ENCODE data around the gene PDE11A. TPM values are rescaled to one million over a fixed set of nuclear protein-coding genes. Genes with fewer than 3 reads are reported as not detected.

PDE11A gene
- total and polyA plus RNA-seq, 2 experiments from 2014 or later, result 0.34 to 0.86 TPM

- H3K9me2 ChIP-seq (ENCODE audit: insufficient read depth), result no peaks in the 10 kb centered on the region
- WGBS, 2 experiments (ENCODE audit: low coverage in 1 of 2, low lambda C conversion rate in 2 of 2, missing lambda C conversion rate in 2 of 2), result 44 to 53% methylated on average over 2 of the region's 2 CpGs
- H4K20me1 ChIP-seq (ENCODE audit: insufficient read depth), result no peaks in the 10 kb centered on the region
- no peak overlapping the region for H3K9ac ChIP-seq
- H3F3A ChIP-seq (ENCODE audit: insufficient read depth), result no peaks in the 10 kb centered on the region
- H3K4me2 ChIP-seq (ENCODE audit: unreplicated experiment), result no peak overlapping the region
- no peaks in the 10 kb centered on the region for H3K36me3 ChIP-seq (ENCODE audit: low read depth)
- H3K27ac ChIP-seq, result no peak overlapping the region
- H3K9me3 ChIP-seq (ENCODE audit: low read depth), result no peaks in the 10 kb centered on the region
- H3K4me3 ChIP-seq, result no peak overlapping the region
- no peak overlapping the region for H2AFZ ChIP-seq
- H3K4me1 ChIP-seq (ENCODE audit: insufficient read depth), result no peaks in the 10 kb centered on the region
- H3K79me2 ChIP-seq (ENCODE audit: insufficient read depth), result no peaks in the 10 kb centered on the region
- TF ChIP-seq EZH2 (IDR thresholded peaks at IDR 0.05; ENCODE audit: insufficient read depth, poor library complexity, severe bottlenecking), result no peak
- no peak for TF ChIP-seq EZH2phosphoT487 (IDR thresholded peaks at IDR 0.05; ENCODE audit: insufficient read depth, low read depth)
- in situ Hi-C loops (cut with MboI), result no loop called here
- no peak for DNase-seq
- H3K27me3 ChIP-seq (replicated peaks; ENCODE audit: insufficient read depth), result no peaks in the 10 kb centered on the region; the same call in 1 of the 2 replicates
Measured at GRCh38 chr2:177909962-177910361, 162.6 kb downstream of the PDE11A start.

GRCh38 chr2:177908824-177909223 lies 163.8 kb downstream of the PDE11A start:
- Histone ChIP-seq H3K79me2 (ENCODE audit: insufficient read depth) (no peaks in the 10 kb centered on the region), H3K4me1 (ENCODE audit: insufficient read depth) (no peaks in the 10 kb centered on the region), H3F3A (ENCODE audit: insufficient read depth) (no peaks in the 10 kb centered on the region), H2AFZ (no peak overlapping the region), H4K20me1 (ENCODE audit: insufficient read depth) (no peaks in the 10 kb centered on the region), H3K9ac (no peak overlapping the region), H3K27ac (no peak overlapping the region), H3K36me3 (ENCODE audit: low read depth) (no peaks in the 10 kb centered on the region), H3K9me2 (ENCODE audit: insufficient read depth) (no peaks in the 10 kb centered on the region), H3K27me3 (replicated peaks; ENCODE audit: insufficient read depth) (no peaks in the 10 kb centered on the region; the same call in 1 of the 2 replicates), H3K4me2 (ENCODE audit: unreplicated experiment) (no peak overlapping the region), H3K4me3 (no peak overlapping the region), H3K9me3 (ENCODE audit: low read depth) (no peaks in the 10 kb centered on the region)
- DNase-seq, result no peak
- 65 to 74% methylated on average over 2 of the region's 2 CpGs for WGBS, 2 experiments (ENCODE audit: low coverage in 1 of 2, low lambda C conversion rate in 2 of 2, missing lambda C conversion rate in 2 of 2)
- in situ Hi-C loops (cut with MboI), result no loop called here
- TF ChIP-seq EZH2 (IDR thresholded peaks at IDR 0.05; ENCODE audit: insufficient read depth, poor library complexity, severe bottlenecking) (no peak), EZH2phosphoT487 (IDR thresholded peaks at IDR 0.05; ENCODE audit: insufficient read depth, low read depth) (no peak)

GRCh38 chr2:177908182-177908581 lies 164.4 kb downstream of the PDE11A start:
- Histone ChIP-seq H3K9me3 (ENCODE audit: low read depth) (no peaks in the 10 kb centered on the region), H3K4me1 (ENCODE audit: insufficient read depth) (no peaks in the 10 kb centered on the region), H3K27me3 (replicated peaks; ENCODE audit: insufficient read depth) (no peaks in the 10 kb centered on the region; the same call in 1 of the 2 replicates), H3K79me2 (ENCODE audit: insufficient read depth) (no peaks in the 10 kb centered on the region), H3F3A (ENCODE audit: insufficient read depth) (no peaks in the 10 kb centered on the region), H3K4me2 (ENCODE audit: unreplicated experiment) (no peak overlapping the region), H3K9me2 (ENCODE audit: insufficient read depth) (no peaks in the 10 kb centered on the region), H4K20me1 (ENCODE audit: insufficient read depth) (no peaks in the 10 kb centered on the region), H3K27ac (no peak overlapping the region), H3K36me3 (ENCODE audit: low read depth) (no peaks in the 10 kb centered on the region), H2AFZ (no peak overlapping the region), H3K9ac (no peak overlapping the region), H3K4me3 (no peak overlapping the region)
- no peak for DNase-seq
- in situ Hi-C loops (cut with MboI), result no loop called here
- TF ChIP-seq EZH2phosphoT487 (IDR thresholded peaks at IDR 0.05; ENCODE audit: insufficient read depth, low read depth), result no peak
- TF ChIP-seq EZH2 (IDR thresholded peaks at IDR 0.05; ENCODE audit: insufficient read depth, poor library complexity, severe bottlenecking), result no peak
- WGBS, 2 experiments (ENCODE audit: low coverage in 1 of 2, low lambda C conversion rate in 2 of 2, missing lambda C conversion rate in 2 of 2), result 40 to 46% methylated on average over 2 of the region's 2 CpGs

GRCh38 chr2:177906041-177906718 lies 166.4 kb downstream of the PDE11A start:
- no peaks in the 10 kb centered on the region for H4K20me1 ChIP-seq (ENCODE audit: insufficient read depth)
- no peak overlapping the region for H3K27ac ChIP-seq
- TF ChIP-seq EZH2phosphoT487 (IDR thresholded peaks at IDR 0.05; ENCODE audit: insufficient read depth, low read depth) (no peak), EZH2 (IDR thresholded peaks at IDR 0.05; ENCODE audit: insufficient read depth, poor library complexity, severe bottlenecking) (no peak)
- in situ Hi-C loops (cut with MboI), result no loop called here
- H3F3A ChIP-seq (ENCODE audit: insufficient read depth), result no peaks in the 10 kb centered on the region
- WGBS, 2 experiments (ENCODE audit: low coverage in 1 of 2, low lambda C conversion rate in 2 of 2, missing lambda C conversion rate in 2 of 2), result 7% methylated on average over 12 of the region's 12 CpGs
- H3K79me2 ChIP-seq (ENCODE audit: insufficient read depth), result no peaks in the 10 kb centered on the region
- DNase-seq, result peak; percentile 59
- H3K9me3 ChIP-seq (ENCODE audit: low read depth), result no peaks in the 10 kb centered on the region
- peak overlapping the region; percentile 78 for H2AFZ ChIP-seq
- H3K4me2 ChIP-seq (ENCODE audit: unreplicated experiment), result peak overlapping the region; percentile 69
- no peaks in the 10 kb centered on the region for H3K36me3 ChIP-seq (ENCODE audit: low read depth)
- no peaks in the 10 kb centered on the region for H3K9me2 ChIP-seq (ENCODE audit: insufficient read depth)
- peak overlapping the region; percentile 49 for H3K4me3 ChIP-seq
- H3K9ac ChIP-seq, result no peak overlapping the region
- no peaks in the 10 kb centered on the region; the same call in 1 of the 2 replicates for H3K27me3 ChIP-seq (replicated peaks; ENCODE audit: insufficient read depth)
- H3K4me1 ChIP-seq (ENCODE audit: insufficient read depth), result no peaks in the 10 kb centered on the region

All from GM23248 (cell line).